Activated T-cell treated with anti-CD3 and anti-CD28 coated beads for 1 hour (primary cell): ENCODE data around the gene SYNPO.

Experiments used
- DNase-seq: peaks from one replicate; pipeline ENCODE4 v3.0.0-alpha.2; 2020; ENCODE audit warnings: low read depth

The SYNPO gene

GRCh38 chr5:150625831-150626746 is 14.4 kb upstream of the SYNPO start:
- DNase-seq: no peak

GRCh38 chr5:150626853-150627276 is 13.6 kb upstream of the SYNPO start:
- no peak for DNase-seq

GRCh38 chr5:150627731-150628545 is 12.5 kb upstream of the SYNPO start:
- DNase-seq: no peak

GRCh38 chr5:150628936-150629485 is 11.4 kb upstream of the SYNPO start:
- DNase-seq: no peak

GRCh38 chr5:150630016-150630415 is 10.4 kb upstream of the SYNPO start:
- no peak for DNase-seq

GRCh38 chr5:150630461-150631325 is 9.8 kb upstream of the SYNPO start:
- DNase-seq: no peak

- no peak for DNase-seq
These were observed 9.1 kb upstream of the SYNPO start for GRCh38 chr5:150631326-150631701.

GRCh38 chr5:150632305-150633160 is 7.9 kb upstream of the SYNPO start:
- DNase-seq: no peak

- DNase-seq: no peak
These were observed 7.0 kb upstream of the SYNPO start for GRCh38 chr5:150633429-150633828.

GRCh38 chr5:150636391-150637244 is 3.8 kb upstream of the SYNPO start:
- no peak for DNase-seq

- DNase-seq: no peak
These were observed 3.0 kb upstream of the SYNPO start for GRCh38 chr5:150637245-150638052.

GRCh38 chr5:150638053-150638444 is 2.4 kb upstream of the SYNPO start:
- no peak for DNase-seq

GRCh38 chr5:150638488-150639376 is 1.7 kb upstream of the SYNPO start:
- no peak for DNase-seq

GRCh38 chr5:150639377-150639692 is 1.1 kb upstream of the SYNPO start:
- no peak for DNase-seq

- no peak for DNase-seq
These were observed 709 bp upstream of the SYNPO start for GRCh38 chr5:150639751-150640150.

- DNase-seq: no peak
These were observed 628 bp downstream of the SYNPO start for GRCh38 chr5:150641006-150641570.

GRCh38 chr5:150641824-150642566 is 1.5 kb downstream of the SYNPO start:
- DNase-seq: no peak
